ENCODE results near the gene AGTPBP1. TPM values are rescaled to one million over a fixed set of nuclear protein-coding genes. Genes with fewer than 3 reads are reported as not detected.
"Not testable (repeated sequence)": the region's sequence is repeated elsewhere in the genome, so short reads cannot be mapped to it uniquely, and the experiment has no call there.

Gene AGTPBP1
- total and polyA plus RNA-seq, 2 donors from 2014 or later: 4.1 to 25.8 TPM

GRCh38 chr9:85572917-85573316 lies 168.8 kb downstream of the AGTPBP1 start:
- H3K27ac ChIP-seq (ENCODE audit: low read depth in 2 of 2, low read length in 2 of 2); H3K4me1 ChIP-seq (ENCODE audit: control insufficient read depth in 2 of 3, insufficient read depth in 2 of 3, low read depth in 1 of 3, low read length in 3 of 3); intact Hi-C loops (cut with DNase I); H3K4me3 ChIP-seq (ENCODE audit: low read length in 3 of 3); H3K36me3 ChIP-seq (ENCODE audit: control insufficient read depth in 2 of 3, insufficient read depth in 3 of 3, low read length in 3 of 3); H3K9ac ChIP-seq (ENCODE audit: low read length in 3 of 3); DNase-seq; H3K9me3 ChIP-seq (ENCODE audit: control insufficient read depth in 2 of 3, insufficient read depth in 1 of 3, low read length in 3 of 3); FAIRE-seq; H3K27me3 ChIP-seq (ENCODE audit: control insufficient read depth, insufficient read depth, low read length): not testable (repeated sequence)

GRCh38 chr9:85569988-85570387 lies 171.8 kb downstream of the AGTPBP1 start:
- Histone ChIP-seq H3K9me3 (ENCODE audit: control insufficient read depth in 2 of 3, insufficient read depth in 1 of 3, low read length in 3 of 3) (no peaks in the 10 kb centered on the region), H3K27ac (ENCODE audit: low read depth in 2 of 2, low read length in 2 of 2) (no peak overlapping the region), H3K4me1 (ENCODE audit: control insufficient read depth in 2 of 3, insufficient read depth in 2 of 3, low read depth in 1 of 3, low read length in 3 of 3) (no peaks in the 10 kb centered on the region), H3K4me3 (ENCODE audit: low read length in 3 of 3) (no peak overlapping the region), H3K27me3 (ENCODE audit: control insufficient read depth, insufficient read depth, low read length) (no peaks in the 10 kb centered on the region), H3K36me3 (ENCODE audit: control insufficient read depth in 2 of 3, insufficient read depth in 3 of 3, low read length in 3 of 3) (no peaks in the 10 kb centered on the region), H3K9ac (ENCODE audit: low read length in 3 of 3) (no peak overlapping the region)
- no peak for FAIRE-seq
- intact Hi-C loops (cut with DNase I): no loop called here
- no peak for TF ChIP-seq CTCF (IDR thresholded peaks at IDR 0.05; ENCODE audit: borderline replicate concordance, extremely low read depth, insufficient read depth)
- DNase-seq: no peak

- intact Hi-C loops (cut with DNase I): no loop called here
- Histone ChIP-seq H3K9ac (ENCODE audit: low read length in 3 of 3) (no peak overlapping the region), H3K4me1 (ENCODE audit: control insufficient read depth in 2 of 3, insufficient read depth in 2 of 3, low read depth in 1 of 3, low read length in 3 of 3) (no peaks in the 10 kb centered on the region), H3K27ac (ENCODE audit: low read depth in 2 of 2, low read length in 2 of 2) (no peak overlapping the region), H3K4me3 (ENCODE audit: low read length in 3 of 3) (no peak overlapping the region), H3K27me3 (ENCODE audit: control insufficient read depth, insufficient read depth, low read length) (no peaks in the 10 kb centered on the region), H3K36me3 (ENCODE audit: control insufficient read depth in 2 of 3, insufficient read depth in 3 of 3, low read length in 3 of 3) (no peaks in the 10 kb centered on the region), H3K9me3 (ENCODE audit: control insufficient read depth in 2 of 3, insufficient read depth in 1 of 3, low read length in 3 of 3) (no peaks in the 10 kb centered on the region)
- FAIRE-seq: no peak
- no peak for TF ChIP-seq CTCF (IDR thresholded peaks at IDR 0.05; ENCODE audit: borderline replicate concordance, extremely low read depth, insufficient read depth)
- no peak for DNase-seq
Measured at GRCh38 chr9:85559526-85559925, 182.2 kb downstream of the AGTPBP1 start.

- FAIRE-seq: no peak
- no peak overlapping the region for H3K4me3 ChIP-seq (ENCODE audit: low read length in 3 of 3)
Measured at GRCh38 chr9:85554349-85554748, 187.4 kb downstream of the AGTPBP1 start.

More at GRCh38 chr9:85554349-85554748, 187.4 kb downstream of the AGTPBP1 start:
- DNase-seq: no peak
- Histone ChIP-seq H3K36me3 (ENCODE audit: control insufficient read depth in 2 of 3, insufficient read depth in 3 of 3, low read length in 3 of 3) (no peaks in the 10 kb centered on the region), H3K4me1 (ENCODE audit: control insufficient read depth in 2 of 3, insufficient read depth in 2 of 3, low read depth in 1 of 3, low read length in 3 of 3) (no peaks in the 10 kb centered on the region), H3K9me3 (ENCODE audit: control insufficient read depth in 2 of 3, insufficient read depth in 1 of 3, low read length in 3 of 3) (no peaks in the 10 kb centered on the region), H3K27ac (ENCODE audit: low read depth in 2 of 2, low read length in 2 of 2) (no peak overlapping the region), H3K9ac (ENCODE audit: low read length in 3 of 3) (no peak overlapping the region), H3K27me3 (ENCODE audit: control insufficient read depth, insufficient read depth, low read length) (no peaks in the 10 kb centered on the region)
- no peak for TF ChIP-seq CTCF (IDR thresholded peaks at IDR 0.05; ENCODE audit: borderline replicate concordance, extremely low read depth, insufficient read depth)
- intact Hi-C loops (cut with DNase I): no loop called here
